HG02678 (cell line): Measurements from ENCODE around the gene CINP.
"Not testable (repeated sequence)": the region's sequence is repeated elsewhere in the genome, so short reads cannot be mapped to it uniquely, and the experiment has no call there.

Experiments
- ATAC-seq: cut with Tn5 transposase; IDR thresholded peaks from one replicate; pipeline ENCODE4 v1.9.1; 2021; ENCODE audit warnings: mild to moderate bottlenecking, moderate library complexity; ENCODE audit not compliant: unreplicated experiment

Gene CINP

GRCh38 chr14:102321456-102322422 is 41.0 kb downstream of the CINP start:
- no peak for ATAC-seq

- no peak for ATAC-seq
Observed at GRCh38 chr14:102320671-102321455, 41.8 kb downstream of the CINP start.

GRCh38 chr14:102320033-102320660 is 42.5 kb downstream of the CINP start:
- ATAC-seq = peak; percentile 20

- ATAC-seq = peak; percentile 57
Observed at GRCh38 chr14:102319351-102320032, 43.2 kb downstream of the CINP start, which contains the start of gene ZNF839. ZNF839 (plus strand) TSS chr14:102319746; CDS start chr14:102319766, 20 bp downstream.

GRCh38 chr14:102318781-102319276 is 43.9 kb downstream of the CINP start:
- ATAC-seq = no peak

DNA sequence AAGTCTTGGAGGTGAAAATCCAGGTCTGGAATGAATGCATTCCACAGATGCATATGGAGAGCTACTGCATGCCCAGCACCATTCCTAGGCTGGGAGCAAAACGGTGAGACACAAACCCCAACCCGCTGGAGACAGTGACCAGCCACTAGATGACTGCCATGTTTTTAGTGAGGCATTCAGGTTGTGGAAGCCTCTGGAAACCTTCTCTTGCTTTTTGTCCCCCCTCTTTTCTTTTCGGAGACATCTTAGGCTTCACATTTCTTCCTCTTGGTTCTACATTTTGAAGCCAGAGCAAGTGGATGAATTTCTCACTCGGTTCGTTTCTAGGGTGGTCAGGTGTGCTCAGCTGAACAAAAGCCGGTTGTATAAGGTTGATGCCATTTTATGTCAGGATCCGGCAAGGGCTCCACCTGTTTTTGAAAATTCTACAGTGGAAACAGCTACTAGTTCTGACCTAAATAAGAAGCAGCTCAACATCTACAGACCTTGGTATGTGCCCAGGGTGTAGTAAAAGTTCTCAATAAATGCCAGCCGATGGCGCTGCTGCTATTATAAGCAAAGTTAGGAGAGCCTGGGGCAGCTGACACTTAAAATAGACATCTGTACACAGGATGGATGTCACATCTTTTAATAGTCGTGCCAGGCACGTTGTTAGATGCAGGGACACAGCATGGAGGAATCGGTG is 45.0 kb downstream of the CINP start:
- ATAC-seq = no peak

GRCh38 chr14:102316743-102317563 is 45.7 kb downstream of the CINP start:
- peak; percentile 60 for ATAC-seq

- ATAC-seq = no peak
Observed at GRCh38 chr14:102316338-102316742, 46.4 kb downstream of the CINP start.

DNA sequence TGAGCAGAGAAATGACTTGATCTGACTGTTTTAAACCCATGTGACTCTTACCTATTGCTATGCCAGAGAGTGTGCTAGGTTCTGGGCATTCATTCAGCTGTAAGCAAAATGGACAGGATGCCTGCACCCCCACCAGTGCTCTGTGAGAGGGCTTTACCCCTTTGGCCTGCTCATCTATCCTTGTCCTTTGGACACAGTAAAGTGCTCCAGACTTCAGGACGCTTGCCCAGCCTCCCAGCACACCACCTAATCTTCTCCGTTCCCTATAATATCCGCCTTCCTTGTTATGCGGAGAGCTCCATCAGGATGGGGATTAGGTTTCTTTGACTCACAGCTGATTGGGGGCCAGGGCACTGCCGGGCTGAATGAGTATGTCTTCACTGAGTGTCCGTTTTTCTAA is 47.6 kb downstream of the CINP start:
- ATAC-seq = no peak

- ATAC-seq = peak; percentile 40
Observed at GRCh38 chr14:102314242-102315011, 48.3 kb downstream of the CINP start.

DNA sequence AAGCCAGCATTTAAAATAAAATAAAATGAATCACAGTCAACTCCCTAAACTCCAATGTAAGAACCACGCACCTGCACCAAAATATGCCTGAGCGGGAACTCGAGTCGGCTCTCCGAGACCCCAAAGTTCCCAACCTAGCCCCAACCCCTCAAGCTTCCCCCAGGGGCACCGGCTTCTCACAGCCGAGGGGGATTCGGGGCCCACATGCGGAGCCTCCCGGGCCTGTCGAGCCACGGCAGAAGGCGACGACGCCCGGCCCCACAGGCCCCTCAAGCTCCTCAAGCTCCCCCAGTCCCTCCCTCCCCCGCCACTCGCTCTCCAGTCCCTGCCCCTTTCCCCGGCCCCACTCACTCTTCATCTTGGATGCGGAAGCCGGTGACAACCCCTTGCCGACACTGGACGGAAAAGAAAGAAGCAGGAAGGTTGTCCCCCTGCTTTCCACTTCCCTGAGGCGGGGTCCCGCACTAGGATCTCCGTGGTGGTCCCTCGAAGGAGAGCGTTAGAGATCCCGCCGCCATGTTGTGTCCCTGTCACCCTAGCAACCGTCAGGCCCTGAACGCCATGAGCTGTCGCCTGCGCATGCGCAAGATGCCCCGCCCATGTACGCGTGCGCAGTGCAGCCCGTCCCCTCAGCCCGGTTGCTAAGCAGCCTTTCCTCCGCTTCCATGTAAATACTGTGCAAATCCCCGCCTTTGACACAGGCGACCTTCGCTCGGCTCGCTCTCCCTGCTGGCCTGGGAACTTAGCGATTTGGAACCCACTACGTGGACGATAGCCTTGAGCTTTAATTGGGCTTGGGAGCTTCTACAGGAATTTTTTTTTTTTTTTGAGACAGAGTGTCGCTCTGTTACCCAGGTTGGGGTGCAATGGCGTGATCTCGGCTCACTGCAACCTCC is 57.8 kb downstream of the CINP start, which contains the start of gene MOK:
TSS of gene MOK (minus strand) at position 554 of the 896 bp plus-strand sequence. CDS start at position 358, 196 bp downstream.
- peak; percentile 97 for ATAC-seq

- no peak for ATAC-seq
Observed at GRCh38 chr14:102303664-102304063, 59.0 kb downstream of the CINP start.

DNA sequence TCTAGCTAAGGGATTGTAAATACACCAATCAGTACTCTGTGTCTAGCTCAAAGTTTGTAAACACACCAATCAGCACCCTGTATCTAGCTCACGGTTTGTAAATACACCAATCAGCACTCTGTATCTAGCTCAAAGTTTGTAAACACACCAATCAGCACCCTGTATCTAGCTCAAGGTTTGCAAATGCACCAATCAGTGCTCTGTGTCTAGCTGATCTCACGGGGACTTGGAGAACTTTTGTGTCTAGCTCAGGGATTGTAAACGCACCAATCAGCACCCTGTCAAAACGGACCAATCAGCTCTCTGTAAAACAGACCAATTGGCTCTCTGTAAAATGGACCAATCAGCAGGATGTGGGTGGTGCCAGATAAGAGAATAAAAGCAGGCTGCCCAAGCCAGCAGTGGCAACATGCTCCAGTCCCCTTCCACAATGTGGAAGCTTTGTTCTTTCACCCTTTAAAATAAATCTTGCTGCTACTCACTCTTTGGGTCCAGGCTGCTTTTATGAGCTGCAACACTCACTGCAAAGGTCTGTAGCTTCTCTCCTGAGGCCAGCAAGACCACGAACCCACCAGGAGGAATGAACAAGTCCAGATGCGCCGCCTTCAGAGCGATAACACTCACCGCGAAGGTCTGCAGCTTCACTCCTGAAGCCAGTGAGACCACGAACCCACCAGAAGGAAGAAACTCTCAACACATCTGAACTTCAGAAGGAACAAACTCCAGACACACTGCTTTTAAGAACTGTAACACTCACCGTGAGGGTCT is 64.2 kb downstream of the CINP start:
- ATAC-seq = not testable (repeated sequence)
